NT2/D1 (cell line): Measurements from ENCODE around the gene LRBA.

Source experiments
- YY1 ChIP-seq: IDR thresholded peaks from 2 replicates; pipeline ENCODE4 v1.6.1; 2011; ENCODE audit not compliant: insufficient read length, insufficient read depth
- ZNF274 ChIP-seq: IDR thresholded peaks from 2 replicates; pipeline ENCODE4 v1.6.1; 2011; ENCODE audit warnings: mild to moderate bottlenecking, low read depth, low read length

DNA sequence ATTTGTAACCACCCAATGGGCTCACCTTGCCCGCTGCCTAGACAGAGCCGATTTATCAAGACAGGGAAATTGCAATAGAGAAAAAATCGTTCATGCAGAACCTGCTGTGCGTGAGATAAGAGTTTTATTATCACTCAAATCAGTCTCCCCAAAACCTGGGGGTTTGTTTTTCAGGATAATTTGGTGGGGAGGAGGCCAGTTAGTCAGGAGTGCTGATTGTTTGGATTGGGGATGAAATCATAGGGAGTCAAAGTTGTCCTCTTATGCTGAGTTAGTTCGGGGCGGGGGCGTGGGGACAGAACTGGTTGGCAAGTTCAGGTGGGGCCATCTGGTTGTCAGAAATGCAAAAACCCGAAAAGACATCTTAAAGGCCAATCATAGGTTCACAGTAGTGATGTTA, 230.1 kb downstream of the LRBA start:
- TF ChIP-seq ZNF274 (no peak), YY1 (no peak)
